ENCODE results near the gene ARHGAP32.
"Not testable (repeated sequence)": the region's sequence is repeated elsewhere in the genome, so short reads cannot be mapped to it uniquely, and the experiment has no call there.

ARHGAP32 gene

GRCh38 chr11:128933481-128934178, 258.5 kb downstream of the ARHGAP32 start:
- DNase-seq (ENCODE audit: low read depth), result no peak

- DNase-seq (ENCODE audit: low read depth), result no peak
These were observed 260.5 kb downstream of the ARHGAP32 start for GRCh38 chr11:128931668-128932067.

- no peak for DNase-seq (ENCODE audit: low read depth)
These were observed 261.1 kb downstream of the ARHGAP32 start for GRCh38 chr11:128931066-128931465.

GRCh38 chr11:128929991-128930390, 262.1 kb downstream of the ARHGAP32 start:
- DNase-seq (ENCODE audit: low read depth), result no peak

GRCh38 chr11:128929468-128929867, 262.7 kb downstream of the ARHGAP32 start:
- no peak for DNase-seq (ENCODE audit: low read depth)

GRCh38 chr11:128928400-128928799, 263.7 kb downstream of the ARHGAP32 start:
- DNase-seq (ENCODE audit: low read depth), result no peak

GRCh38 chr11:128927683-128928336, 264.3 kb downstream of the ARHGAP32 start:
- no peak for DNase-seq (ENCODE audit: low read depth)

GRCh38 chr11:128927108-128927461, 265.0 kb downstream of the ARHGAP32 start:
- DNase-seq (ENCODE audit: low read depth), result no peak

- no peak for DNase-seq (ENCODE audit: low read depth)
These were observed 265.6 kb downstream of the ARHGAP32 start for GRCh38 chr11:128926437-128927107.

GRCh38 chr11:128926000-128926399, 266.1 kb downstream of the ARHGAP32 start:
- no peak for DNase-seq (ENCODE audit: low read depth)

GRCh38 chr11:128925250-128925600, 266.9 kb downstream of the ARHGAP32 start:
- DNase-seq (ENCODE audit: low read depth), result no peak

- no peak for DNase-seq (ENCODE audit: low read depth)
These were observed 267.4 kb downstream of the ARHGAP32 start for GRCh38 chr11:128924510-128925249.

- no peak for DNase-seq (ENCODE audit: low read depth)
These were observed 268.0 kb downstream of the ARHGAP32 start for GRCh38 chr11:128924104-128924503.

- no peak for DNase-seq (ENCODE audit: low read depth)
These were observed 270.3 kb downstream of the ARHGAP32 start for GRCh38 chr11:128921793-128922192.

GRCh38 chr11:128920666-128921065, 271.5 kb downstream of the ARHGAP32 start:
- DNase-seq (ENCODE audit: low read depth), result no peak

- DNase-seq (ENCODE audit: low read depth), result not testable (repeated sequence)
These were observed 272.5 kb downstream of the ARHGAP32 start for GRCh38 chr11:128919635-128920034.

- DNase-seq (ENCODE audit: low read depth), result no peak
These were observed 272.9 kb downstream of the ARHGAP32 start for GRCh38 chr11:128919216-128919615.

GRCh38 chr11:128917144-128917724, 274.9 kb downstream of the ARHGAP32 start:
- no peak for DNase-seq (ENCODE audit: low read depth)

GRCh38 chr11:128916681-128917080, 275.4 kb downstream of the ARHGAP32 start:
- DNase-seq (ENCODE audit: low read depth), result no peak

GRCh38 chr11:128916037-128916572, 276.0 kb downstream of the ARHGAP32 start:
- DNase-seq (ENCODE audit: low read depth), result no peak

GRCh38 chr11:128915149-128915521, 277.0 kb downstream of the ARHGAP32 start:
- DNase-seq (ENCODE audit: low read depth), result no peak
